ENCODE results near the gene AJAP1.

DNA sequence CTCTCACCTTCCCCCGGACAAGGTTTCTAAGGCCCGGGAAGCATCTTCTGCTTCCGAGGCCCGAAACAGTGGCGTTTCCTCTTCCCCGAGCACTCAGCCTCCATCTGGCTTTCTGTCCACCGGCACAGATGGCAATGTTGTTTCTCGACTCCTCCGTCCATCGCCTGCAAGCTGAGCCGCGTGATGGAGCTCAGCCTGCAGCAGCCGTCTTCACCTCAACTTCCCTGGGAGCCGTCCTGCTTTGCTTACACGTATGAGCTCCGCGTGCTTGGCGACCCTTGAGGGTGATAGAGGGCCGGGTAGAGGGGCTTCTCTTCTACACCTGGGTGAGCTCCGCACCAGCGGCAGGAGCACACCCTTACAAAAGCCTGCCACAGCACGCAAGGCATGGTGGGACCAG lies 80.4 kb downstream of the AJAP1 start:
- no peak for TF ChIP-seq EZH2 (IDR thresholded peaks at IDR 0.05; ENCODE audit: borderline replicate concordance, insufficient read depth, low read depth, low read length, poor library complexity, severe bottlenecking)
- TF ChIP-seq, protein P1, sequence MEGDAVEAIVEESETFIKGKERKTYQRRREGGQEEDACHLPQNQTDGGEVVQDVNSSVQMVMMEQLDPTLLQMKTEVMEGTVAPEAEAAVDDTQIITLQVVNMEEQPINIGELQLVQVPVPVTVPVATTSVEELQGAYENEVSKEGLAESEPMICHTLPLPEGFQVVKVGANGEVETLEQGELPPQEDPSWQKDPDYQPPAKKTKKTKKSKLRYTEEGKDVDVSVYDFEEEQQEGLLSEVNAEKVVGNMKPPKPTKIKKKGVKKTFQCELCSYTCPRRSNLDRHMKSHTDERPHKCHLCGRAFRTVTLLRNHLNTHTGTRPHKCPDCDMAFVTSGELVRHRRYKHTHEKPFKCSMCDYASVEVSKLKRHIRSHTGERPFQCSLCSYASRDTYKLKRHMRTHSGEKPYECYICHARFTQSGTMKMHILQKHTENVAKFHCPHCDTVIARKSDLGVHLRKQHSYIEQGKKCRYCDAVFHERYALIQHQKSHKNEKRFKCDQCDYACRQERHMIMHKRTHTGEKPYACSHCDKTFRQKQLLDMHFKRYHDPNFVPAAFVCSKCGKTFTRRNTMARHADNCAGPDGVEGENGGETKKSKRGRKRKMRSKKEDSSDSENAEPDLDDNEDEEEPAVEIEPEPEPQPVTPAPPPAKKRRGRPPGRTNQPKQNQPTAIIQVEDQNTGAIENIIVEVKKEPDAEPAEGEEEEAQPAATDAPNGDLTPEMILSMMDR (IDR thresholded peaks at IDR 0.05), result no peak

Measured in B cell (primary cell).